Naive thymus-derived CD4-positive, alpha-beta T cell (primary cell): ENCODE measurements around the gene AMMECR1L. TPM values are rescaled to one million over a fixed set of nuclear protein-coding genes. Genes with fewer than 3 reads are reported as not detected.
"Not testable (repeated sequence)": the region's sequence is repeated elsewhere in the genome, so short reads cannot be mapped to it uniquely, and the experiment has no call there.

Experiments used
- ATAC-seq: fragments of 150-1000 bp; cut with Tn5 transposase; 2 replicates; pipeline ENCODE4 v1.10.0; 2021; ENCODE audit warnings: mild to moderate bottlenecking, moderate library complexity
- CTCF ChIA-PET: fragments of 350-600 bp; sonication (Branson Sonifier 250); formaldehyde crosslinking; loops from one replicate; lab custom pipeline; 2021; ENCODE audit warnings: antibody characterized with exemption; lab: Charles Lee
- POLR2A ChIA-PET: fragments of 350-600 bp; sonication (Branson Sonifier 250); formaldehyde crosslinking; loops from one replicate; lab custom pipeline; 2021; ENCODE audit warnings: antibody characterized with exemption, inconsistent platforms; lab: Charles Lee
- DNase-seq, 9 donors: peaks; one replicate each; pipeline versions ENCODE4 v3.0.0 to v3.0.0-alpha.2; 2020 to 2022; ENCODE audit warnings: mixed read lengths in 1 of 9
- H3K27ac ChIP-seq: one replicate; pipeline ENCODE4 v1.7.0; 2013; ENCODE audit warnings: mild to moderate bottlenecking, low read depth, low read length, moderate library complexity
- H3K27me3 ChIP-seq, 2 donors: one replicate each; pipeline ENCODE4 v1.7.0; 2013; ENCODE audit warnings: low read length in 2 of 2, mild to moderate bottlenecking in 2 of 2, moderate library complexity in 2 of 2; ENCODE audit not compliant: control insufficient read depth in 2 of 2, insufficient read depth in 2 of 2
- H3K36me3 ChIP-seq, 3 experiments: 1 replicate in 2 of 3; 2 replicates in 1 of 3; pipeline ENCODE4 v1.7.0; 2013; ENCODE audit warnings: low read length in 3 of 3, mild to moderate bottlenecking in 3 of 3, moderate library complexity in 1 of 3; ENCODE audit not compliant: insufficient read depth in 3 of 3, control insufficient read depth in 2 of 3
- H3K4me1 ChIP-seq, 2 donors: one replicate each; pipeline ENCODE4 v1.7.0; 2013; ENCODE audit warnings: low read length in 2 of 2, mild to moderate bottlenecking in 2 of 2, moderate library complexity in 1 of 2; ENCODE audit not compliant: control insufficient read depth in 2 of 2, insufficient read depth in 2 of 2
- H3K4me3 ChIP-seq: 2 replicates; pipeline ENCODE4 v1.7.0; 2013; ENCODE audit warnings: mild to moderate bottlenecking, low read length
- H3K9me3 ChIP-seq, 3 experiments: 1 replicate in 2 of 3; 2 replicates in 1 of 3; pipeline ENCODE4 v1.7.0; 2013; ENCODE audit warnings: low read length in 3 of 3; ENCODE audit not compliant: control insufficient read depth in 2 of 3
- H3K27ac Mint-ChIP-seq, 9 donors: one replicate each; pipeline ENCODE4 v1.8.0; 2020 to 2022; ENCODE audit warnings: mixed read lengths in 9 of 9, mild to moderate bottlenecking in 8 of 9, moderate library complexity in 5 of 9, inconsistent platforms in 2 of 9
- H3K27me3 Mint-ChIP-seq, 5 donors: one replicate each; pipeline ENCODE4 v1.8.0; 2021 to 2022; ENCODE audit warnings: mixed read lengths in 5 of 5, mild to moderate bottlenecking in 1 of 5
- H3K36me3 Mint-ChIP-seq, 5 donors: one replicate each; pipeline ENCODE4 v1.8.0; 2020 to 2022; ENCODE audit warnings: mixed read lengths in 5 of 5, mild to moderate bottlenecking in 3 of 5, inconsistent platforms in 1 of 5
- H3K4me1 Mint-ChIP-seq, 7 donors: one replicate each; pipeline ENCODE4 v1.8.0; 2020 to 2022; ENCODE audit warnings: mixed read lengths in 7 of 7, mild to moderate bottlenecking in 3 of 7, inconsistent platforms in 1 of 7
- H3K4me3 Mint-ChIP-seq, 10 donors: one replicate each; pipeline ENCODE4 v1.8.0; 2020 to 2022; ENCODE audit warnings: mild to moderate bottlenecking in 10 of 10, mixed read lengths in 10 of 10, moderate library complexity in 6 of 10, inconsistent platforms in 2 of 10
- H3K9me3 Mint-ChIP-seq, 11 donors: one replicate each; pipeline ENCODE4 v1.8.0; 2020 to 2022; ENCODE audit warnings: mixed read lengths in 11 of 11, mild to moderate bottlenecking in 4 of 11, inconsistent platforms in 1 of 11, moderate library complexity in 1 of 11
- intact Hi-C, 2 donors: fragments of 100-400 bp; cut with micrococcal nuclease; formaldehyde crosslinking; loops; one replicate each; pipeline ENCODE4 v1.15.1; 2023
- polyA plus RNA-seq, 2 donors: library from polyadenylated mRNA; unstranded; fragments of 300-500 nt; fragmentation: Illumina TruSeq; gene quantifications; one replicate each; pipeline ENCODE4 v1.2.3, GENCODE V29; 2021
- total RNA-seq, 6 experiments: library from RNA in 5 of 6; stranded (reverse) in 5 of 6; gene quantifications; 1 replicate in 5 of 6; 2 replicates in 1 of 6; pipeline ENCODE4 v1.2.3 and lab custom pipeline; 2021 to 2026

AMMECR1L gene
- total and polyA plus RNA-seq, 7 experiments from 2014 or later = 4.4 to 17.2 (median 12.0) TPM

DNA sequence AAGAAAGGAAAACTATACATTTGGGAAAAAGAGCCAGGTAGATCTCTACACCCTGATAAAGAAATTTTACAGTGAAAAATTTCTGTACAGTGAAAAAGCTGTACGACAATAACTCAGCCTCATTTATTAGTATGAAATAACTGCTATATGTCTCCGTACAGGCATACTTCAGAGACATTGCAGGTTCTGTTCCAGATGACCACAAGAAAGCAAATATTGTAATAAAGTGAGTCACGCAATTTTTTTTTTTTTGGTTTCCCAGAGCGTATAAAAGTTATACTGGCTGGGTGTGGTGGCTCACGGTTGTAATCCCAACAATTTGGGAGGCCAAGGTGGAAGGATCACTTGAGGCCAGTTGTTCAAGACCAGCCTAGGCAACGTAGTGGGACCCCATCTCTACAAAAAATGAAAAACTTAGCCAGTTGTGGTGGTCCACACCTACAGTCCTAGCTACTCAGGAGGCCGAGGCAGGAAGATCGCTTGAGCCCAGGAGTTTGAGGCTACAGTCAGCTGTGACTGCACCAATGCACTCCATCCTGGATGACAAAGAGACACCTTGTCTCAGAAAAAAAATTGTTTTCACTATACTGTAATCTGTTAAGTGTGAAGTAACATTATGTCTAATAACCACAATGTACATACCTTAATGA, 28.2 kb upstream of the AMMECR1L start:
- H3K27ac Mint-ChIP-seq = no peak overlapping the region
- no peak overlapping the region for H3K4me3 Mint-ChIP-seq
- no peak for DNase-seq
- Histone ChIP-seq H3K27me3 (no peaks in the 10 kb centered on the region), H3K27ac (no peak overlapping the region), H3K4me3 (no peak overlapping the region), H3K4me1 (no peaks in the 10 kb centered on the region), H3K9me3 (no peaks in the 10 kb centered on the region), H3K36me3 (no peaks in the 10 kb centered on the region)
- ChIA-PET CTCF (no interaction called here), POLR2A (no interaction called here)
- H3K27me3 Mint-ChIP-seq = peaks cover 0 to under 1% (median 0%) of the 10 kb centered on the region in 5 donors
- intact Hi-C loops = no loop called here
- H3K36me3 Mint-ChIP-seq = no peaks in the 10 kb centered on the region
- H3K9me3 Mint-ChIP-seq = no peaks in the 10 kb centered on the region
- ATAC-seq = no peak
- H3K4me1 Mint-ChIP-seq = no peaks in the 10 kb centered on the region

- H3K36me3 ChIP-seq = no peaks in the 10 kb centered on the region
- H3K9me3 ChIP-seq = no peaks in the 10 kb centered on the region
- Mint-ChIP-seq H3K4me1 (no peaks in the 10 kb centered on the region), H3K4me3 (no peak overlapping the region), H3K27ac (no peak overlapping the region), H3K36me3 (no peaks in the 10 kb centered on the region), H3K27me3 (peaks cover 0 to 6% (median 0%) of the 10 kb centered on the region in 5 donors), H3K9me3 (no peaks in the 10 kb centered on the region)
- intact Hi-C loops = no loop called here
- no peak overlapping the region for H3K27ac ChIP-seq
- ATAC-seq (no peak), DNase-seq (no peak)
- H3K4me3 ChIP-seq = no peak overlapping the region
- POLR2A ChIA-PET = no interaction called here
- no peaks in the 10 kb centered on the region for H3K4me1 ChIP-seq
- CTCF ChIA-PET = no interaction called here
- no peaks in the 10 kb centered on the region for H3K27me3 ChIP-seq
Observed at GRCh38 chr2:127911737-127912136, 26.0 kb upstream of the AMMECR1L start.

- Mint-ChIP-seq H3K36me3 (no peaks in the 10 kb centered on the region), H3K9me3 (no peaks in the 10 kb centered on the region)
- H3K27me3 ChIP-seq = no peaks in the 10 kb centered on the region
Observed at GRCh38 chr2:127910415-127910814, 24.7 kb upstream of the AMMECR1L start.

DNA sequence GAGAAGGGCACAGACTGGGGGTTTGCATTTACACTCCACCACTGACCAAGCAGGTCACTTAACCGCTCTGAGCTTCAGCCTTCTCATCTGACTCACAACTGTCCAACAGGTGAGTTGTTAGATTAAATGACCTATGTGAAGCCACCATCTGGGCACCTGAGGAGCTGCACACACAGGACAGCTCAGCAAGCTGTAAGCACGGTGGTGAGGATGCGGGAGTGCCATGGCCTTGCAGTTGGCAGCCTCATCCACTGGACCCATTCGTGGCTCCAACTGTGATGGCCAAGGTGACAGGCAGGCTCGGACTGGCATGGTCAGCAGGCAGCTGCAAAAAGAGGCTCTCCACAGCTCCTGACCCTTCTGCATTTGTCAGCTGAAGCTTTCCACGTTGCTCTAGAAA, 23.3 kb upstream of the AMMECR1L start:
- H3K9me3 Mint-ChIP-seq = no peaks in the 10 kb centered on the region
- ATAC-seq (no peak), DNase-seq (no peak)
- Histone ChIP-seq H3K36me3 (no peaks in the 10 kb centered on the region), H3K4me1 (no peaks in the 10 kb centered on the region), H3K9me3 (no peaks in the 10 kb centered on the region), H3K27me3 (no peaks in the 10 kb centered on the region), H3K4me3 (no peak overlapping the region), H3K27ac (no peak overlapping the region)
- peaks cover 0 to 23% (median 0%) of the 10 kb centered on the region in 5 donors for H3K27me3 Mint-ChIP-seq
- ChIA-PET POLR2A (no interaction called here), CTCF (no interaction called here)
- no peak overlapping the region for H3K4me3 Mint-ChIP-seq
- no peak overlapping the region for H3K27ac Mint-ChIP-seq
- H3K4me1 Mint-ChIP-seq = peaks cover 0 to 3% (median 0%) of the 10 kb centered on the region in 7 donors
- H3K36me3 Mint-ChIP-seq = no peaks in the 10 kb centered on the region
- intact Hi-C loops = no loop called here

More at GRCh38 chr2:127910415-127910814, 24.7 kb upstream of the AMMECR1L start:
- H3K4me3 ChIP-seq = no peak overlapping the region
- ChIA-PET CTCF (no interaction called here), POLR2A (no interaction called here)
- H3K4me1 Mint-ChIP-seq = peaks cover 0 to under 1% (median 0%) of the 10 kb centered on the region in 7 donors
- no peak overlapping the region for H3K27ac ChIP-seq
- H3K36me3 ChIP-seq = no peaks in the 10 kb centered on the region
- H3K9me3 ChIP-seq = no peaks in the 10 kb centered on the region
- intact Hi-C loops = no loop called here
- DNase-seq = no peak
- H3K4me1 ChIP-seq = no peaks in the 10 kb centered on the region
- H3K4me3 Mint-ChIP-seq = no peak overlapping the region
- no peak overlapping the region for H3K27ac Mint-ChIP-seq
- ATAC-seq = no peak
- peaks cover 0 to 17% (median 0%) of the 10 kb centered on the region in 5 donors for H3K27me3 Mint-ChIP-seq

- H3K4me1 ChIP-seq, ATAC-seq, H3K27ac ChIP-seq, POLR2A ChIA-PET, H3K36me3 ChIP-seq, H3K27ac Mint-ChIP-seq, H3K9me3 ChIP-seq, DNase-seq, H3K4me3 Mint-ChIP-seq, CTCF ChIA-PET, H3K4me3 ChIP-seq, H3K9me3 Mint-ChIP-seq, H3K27me3 ChIP-seq, intact Hi-C loops, H3K4me1 Mint-ChIP-seq, H3K36me3 Mint-ChIP-seq: not testable (repeated sequence)
- peaks cover 0 to 23% (median 0%) of the 10 kb centered on the region in 5 donors for H3K27me3 Mint-ChIP-seq
Observed at GRCh38 chr2:127907733-127908400, 22.1 kb upstream of the AMMECR1L start.

- H3K4me1 Mint-ChIP-seq = peaks cover 0 to 3% (median 0%) of the 10 kb centered on the region in 7 donors
- Histone ChIP-seq H3K27ac (no peak overlapping the region), H3K27me3 (no peaks in the 10 kb centered on the region), H3K36me3 (no peaks in the 10 kb centered on the region), H3K4me1 (no peaks in the 10 kb centered on the region), H3K4me3 (no peak overlapping the region), H3K9me3 (no peaks in the 10 kb centered on the region)
- H3K27me3 Mint-ChIP-seq = peaks cover 0 to 23% (median 0%) of the 10 kb centered on the region in 5 donors
- POLR2A ChIA-PET = no interaction called here
- no peaks in the 10 kb centered on the region for H3K9me3 Mint-ChIP-seq
- CTCF ChIA-PET = interaction anchor here (0.7 to 0.9 kb wide), 2 partner anchors 11 to 14 kb away, joined by 3 read pairs; no protein-coding TSS in a partner anchor
- peak overlapping the region in 1 of 9 donors; percentile 41 for H3K27ac Mint-ChIP-seq
- intact Hi-C loops = no loop called here
- no peak overlapping the region for H3K4me3 Mint-ChIP-seq
- DNase-seq = no peak
- no peaks in the 10 kb centered on the region for H3K36me3 Mint-ChIP-seq
- ATAC-seq = no peak
Observed at GRCh38 chr2:127906206-127906926, 20.6 kb upstream of the AMMECR1L start.
